IMR-90 (cell line): ENCODE data around the gene HNRNPLL. TPM values are rescaled to one million over a fixed set of nuclear protein-coding genes. Genes with fewer than 3 reads are reported as not detected.

ENCODE experiments used
- ATAC-seq: fragments of 200-7000 bp; cut with Tn5 transposase; 2 replicates; pipeline ENCODE4 v1.9.1; 2020; ENCODE audit warnings: low read depth, mild to moderate bottlenecking, moderate library complexity
- BruUV-seq: library from RNA; stranded (reverse); fragments of 400-500 nt; replicated peaks from 2 replicates; lab custom pipeline; 2021; lab: Mats Ljungman, UMichigan
- CTCF ChIA-PET: fragments of 300-600 bp; formaldehyde crosslinking; extraction: SDS; loops from one replicate; lab custom pipeline; 2021; ENCODE audit warnings: antibody characterized with exemption; lab: Yijun Ruan, JAX
- POLR2A ChIA-PET: fragments of 300-600 bp; sonication (Branson Sonifier 250); formaldehyde crosslinking; loops from one replicate; lab custom pipeline; 2022; ENCODE audit warnings: antibody characterized with exemption; ENCODE audit not compliant: unreplicated experiment; lab: Charles Lee
- DNase-seq: peaks from one replicate; pipeline ENCODE4 v3.0.0; 2013
- H2AFZ ChIP-seq: replicated peaks from 2 replicates; pipeline ENCODE3; 2013; ENCODE audit warnings: low read length, mild to moderate bottlenecking; ENCODE audit not compliant: poor library complexity
- H2AK5ac ChIP-seq: 2 replicates; pipeline ENCODE4 v1.6.1; 2013; ENCODE audit warnings: low read depth, low read length, inconsistent platforms
- H2AK9ac ChIP-seq: replicated peaks from 2 replicates; pipeline ENCODE3; 2013; ENCODE audit warnings: mild to moderate bottlenecking, low read depth, low read length, moderate library complexity; ENCODE audit not compliant: poor library complexity
- H2BK120ac ChIP-seq: 2 replicates; pipeline ENCODE4 v1.6.1; 2013; ENCODE audit warnings: low read depth, low read length, inconsistent platforms
- H2BK15ac ChIP-seq: 3 replicates; pipeline ENCODE4 v1.6.1; 2013; ENCODE audit warnings: low read depth, low read length, inconsistent platforms
- H2BK20ac ChIP-seq: 2 replicates; pipeline ENCODE4 v1.6.1; 2013; ENCODE audit warnings: low read depth, mild to moderate bottlenecking, inconsistent platforms, low read length, moderate library complexity
- H2BK5ac ChIP-seq: 2 replicates; pipeline ENCODE4 v1.6.1; 2013; ENCODE audit warnings: mild to moderate bottlenecking, low read depth, low read length, inconsistent platforms; ENCODE audit not compliant: poor library complexity, severe bottlenecking
- H3K14ac ChIP-seq: replicated peaks from 2 replicates; pipeline ENCODE4 v1.6.1; 2013; ENCODE audit warnings: low read depth, low read length, inconsistent platforms
- H3K18ac ChIP-seq: 2 replicates; pipeline ENCODE4 v1.6.1; 2013; ENCODE audit warnings: low read depth, low read length, control low read depth
- H3K23ac ChIP-seq: 2 replicates; pipeline ENCODE4 v1.6.1; 2013; ENCODE audit warnings: low read depth, low read length, inconsistent platforms
- H3K27ac ChIP-seq: 2 replicates; pipeline ENCODE4 v1.5.1; 2013; ENCODE audit warnings: mild to moderate bottlenecking, control low read depth, low read length; ENCODE audit not compliant: insufficient read depth
- H3K27me3 ChIP-seq: 2 replicates; pipeline ENCODE4 v1.6.1; 2013; ENCODE audit warnings: low read length; ENCODE audit not compliant: control insufficient read depth, insufficient read depth
- H3K36me3 ChIP-seq: 2 replicates; pipeline ENCODE4 v1.6.1; 2013; ENCODE audit warnings: low read length, mixed read lengths; ENCODE audit not compliant: control insufficient read depth, insufficient read depth
- H3K4ac ChIP-seq: 2 replicates; pipeline ENCODE4 v1.6.1; 2013; ENCODE audit warnings: low read depth, low read length, inconsistent platforms
- H3K4me1 ChIP-seq: 2 replicates; pipeline ENCODE4 v1.6.1; 2013; ENCODE audit warnings: low read length, mixed read lengths; ENCODE audit not compliant: control insufficient read depth, insufficient read depth
- H3K4me2 ChIP-seq: 2 replicates; pipeline ENCODE4 v1.6.1; 2013; ENCODE audit warnings: low read depth, mild to moderate bottlenecking, control low read depth, low read length, moderate library complexity
- H3K4me3 ChIP-seq: 2 replicates; pipeline ENCODE4 v1.5.1; 2013; ENCODE audit warnings: low read depth, mild to moderate bottlenecking, control low read depth, low read length, moderate library complexity; ENCODE audit not compliant: insufficient read depth
- H3K56ac ChIP-seq: 2 replicates; pipeline ENCODE4 v1.6.1; 2013; ENCODE audit warnings: low read length, inconsistent platforms; ENCODE audit not compliant: insufficient read depth; ENCODE audit errors: extremely low read depth
- H3K79me1 ChIP-seq, 2 experiments: 2 replicates each; pipeline ENCODE4 v1.6.1; 2013; ENCODE audit warnings: low read length in 2 of 2, inconsistent platforms in 1 of 2, low read depth in 1 of 2
- H3K9ac ChIP-seq: 2 replicates; pipeline ENCODE4 v1.6.1; 2013; ENCODE audit warnings: low read depth, low read length, control low read depth
- H3K9me1 ChIP-seq: 2 replicates; pipeline ENCODE4 v1.6.1; 2013; ENCODE audit warnings: low read length, inconsistent platforms; ENCODE audit not compliant: insufficient read depth
- H3K9me3 ChIP-seq: 2 replicates; pipeline ENCODE4 v1.6.1; 2013; ENCODE audit warnings: low read length; ENCODE audit not compliant: control insufficient read depth, insufficient read depth
- H4K20me1 ChIP-seq: 2 replicates; pipeline ENCODE4 v1.6.1; 2013; ENCODE audit warnings: low read length, inconsistent platforms; ENCODE audit not compliant: insufficient read depth
- H4K5ac ChIP-seq: 2 replicates; pipeline ENCODE4 v1.6.1; 2013; ENCODE audit warnings: mild to moderate bottlenecking, low read depth, low read length, control low read depth
- H4K8ac ChIP-seq, 2 experiments: 2 replicates each; pipeline ENCODE4 v1.6.1; 2013; ENCODE audit warnings: low read depth in 2 of 2, low read length in 2 of 2, control low read depth in 1 of 2, inconsistent platforms in 1 of 2
- H4K91ac ChIP-seq: 2 replicates; pipeline ENCODE4 v1.6.1; 2013; ENCODE audit warnings: low read depth, low read length, inconsistent platforms; ENCODE audit not compliant: insufficient read depth
- BHLHE40 ChIP-seq: fragments of 150-350 bp; IDR thresholded peaks from 2 replicates; pipeline ENCODE4 v1.6.1; 2016; ENCODE audit warnings: mild to moderate bottlenecking, low read depth, low read length
- CHD1 ChIP-seq: IDR thresholded peaks from 2 replicates; pipeline ENCODE4 v1.6.1; 2012; ENCODE audit warnings: low read depth, low read length, improper control_type of control experiment
- CTCF ChIP-seq: conservative IDR thresholded peaks from 2 replicates; pipeline ENCODE4 v1.5.1; 2012; ENCODE audit warnings: mild to moderate bottlenecking, low read depth, low read length, improper control_type of control experiment
- ELK1 ChIP-seq: fragments of 150-350 bp; IDR thresholded peaks from 2 replicates; pipeline ENCODE4 v1.6.1; 2016; ENCODE audit warnings: low read depth, mild to moderate bottlenecking, low read length, moderate library complexity, borderline replicate concordance
- MAFK ChIP-seq: IDR thresholded peaks from 2 replicates; pipeline ENCODE4 v1.6.1; 2012; ENCODE audit warnings: low read depth, low read length, improper control_type of control experiment
- NFE2L2 ChIP-seq: fragments of 150-350 bp; IDR thresholded peaks from 2 replicates; pipeline ENCODE4 v1.6.1; 2016; ENCODE audit warnings: low read depth, mild to moderate bottlenecking, low read length
- RAD21 ChIP-seq: IDR thresholded peaks from 2 replicates; pipeline ENCODE4 v1.6.1; 2012; ENCODE audit warnings: low read length, improper control_type of control experiment
- RCOR1 ChIP-seq: IDR thresholded peaks from 2 replicates; pipeline ENCODE4 v1.6.1; 2012; ENCODE audit warnings: mild to moderate bottlenecking, low read length, improper control_type of control experiment; ENCODE audit not compliant: insufficient replicate concordance
- RFX5 ChIP-seq: IDR thresholded peaks from 2 replicates; pipeline ENCODE4 v1.8.0; 2012; ENCODE audit warnings: low read depth, mild to moderate bottlenecking, low read length, moderate library complexity
- SMC3 ChIP-seq: fragments of 150-350 bp; IDR thresholded peaks from 2 replicates; pipeline ENCODE4 v1.6.1; 2016; ENCODE audit warnings: low read depth, mild to moderate bottlenecking, antibody characterized with exemption, low read length, moderate library complexity
- WGBS, 2 experiments: methylation state at CpG; one replicate each; pipeline versions ENCODE4 v1.1.5 to v1.1.7; 2013; ENCODE audit warnings: missing lambda C conversion rate in 2 of 2; ENCODE audit not compliant: insufficient read length in 1 of 2; ENCODE audit errors: extremely low coverage in 2 of 2; 5-methylcytosine and 5-hydroxymethylcytosine counted together
- dilution Hi-C: fragments of 300-500 bp; cut with HindIII; formaldehyde crosslinking; loops from one replicate; pipeline ENCODE4 v1.14.3; 2018; ENCODE audit warnings: low sequenced_read_pairs; ENCODE audit not compliant: unreplicated experiment
- in situ Hi-C: fragments of 300-500 bp; cut with MboI; formaldehyde crosslinking; loops from 3 replicates; pipeline ENCODE4 v1.14.3; 2019; ENCODE audit warnings: low sequenced_read_pairs, inconsistent platforms, mixed read lengths
- intact Hi-C: fragments of 100-400 bp; cut with micrococcal nuclease; formaldehyde crosslinking; loops from 2 replicates; pipeline ENCODE4 v1.10.0; 2022
- polyA plus RNA-seq, 3 experiments: library from polyadenylated mRNA; depleted of rRNA; stranded (reverse); fragments of >200 nt; gene quantifications; 2 replicates each; pipeline ENCODE4 v1.2.3, GENCODE V29; 2012; ENCODE audit warnings: low replicate concordance in 1 of 3
- total RNA-seq: library from RNA; depleted of rRNA; stranded (reverse); fragments of >200 nt; gene quantifications from 2 replicates; pipeline ENCODE4 v1.2.3, GENCODE V29; 2012
- TF ChIP-seq, protein P1 (sequence below): fragments of 150-350 bp; IDR thresholded peaks from 2 replicates; pipeline ENCODE4 v1.6.1; 2017; ENCODE audit warnings: mild to moderate bottlenecking, antibody characterized with exemption, low read length, low read depth

The HNRNPLL gene
- total and polyA plus RNA-seq, 2 of the 4 experiments (the other 2 are of a cell fraction), result 23.7 to 53.1 TPM

DNA sequence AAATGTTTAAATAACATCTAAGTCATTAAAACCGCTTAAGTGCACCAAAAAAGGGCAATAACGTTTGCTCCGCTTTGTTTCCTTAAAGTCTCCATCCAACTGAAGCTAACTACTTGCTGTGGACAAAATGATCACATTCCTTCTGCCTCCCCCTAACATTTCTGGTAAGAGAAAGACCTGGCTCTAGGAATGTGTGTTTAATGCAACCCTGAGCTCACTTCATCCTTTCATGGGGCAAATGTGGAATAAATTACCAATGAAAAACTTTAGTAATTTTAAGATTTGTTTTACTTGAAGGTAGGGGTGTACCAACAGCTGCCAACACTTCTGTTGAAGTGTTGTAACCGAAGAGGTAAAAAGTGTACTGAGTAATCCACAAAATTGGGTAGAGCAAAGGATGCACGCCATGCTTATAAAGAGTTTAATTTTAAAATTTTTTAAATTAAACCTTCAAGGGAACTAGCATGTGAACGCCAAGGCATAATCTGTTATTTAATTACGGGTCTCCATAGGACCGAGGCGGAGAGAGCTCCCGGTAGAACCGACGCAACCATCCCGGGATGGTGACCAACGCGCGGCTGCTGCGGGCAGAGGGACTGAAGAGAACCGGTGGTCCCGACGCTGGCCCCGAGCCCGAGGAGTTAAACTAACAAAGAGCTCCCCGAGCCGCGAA lies 1.1 kb downstream of the HNRNPLL start (continued):
- TF ChIP-seq ELK1, result no peak

GRCh38 chr2:38600921-38601455 lies 1.7 kb downstream of the HNRNPLL start:
- CTCF ChIA-PET, result interaction anchor here (0.6 to 1.5 kb wide), 5 partner anchors 20 to 115 kb away, joined by 3 to 6 read pairs (median 3); no protein-coding TSS in a partner anchor
- peak overlapping the region; percentile 97; the same call in 1 of the 2 replicates for H3K9ac ChIP-seq
- H3K14ac ChIP-seq, result peak overlapping the region; percentile 49; the same call in 1 of the 2 replicates
- peaks cover 10% of the 10 kb centered on the region for H3K4me1 ChIP-seq
- no peak for ATAC-seq
- no peak overlapping the region for H4K5ac ChIP-seq
- H3K56ac ChIP-seq, result peak overlapping the region; percentile 37; the same call in 1 of the 2 replicates
- H3K36me3 ChIP-seq, result no peaks in the 10 kb centered on the region
- intact Hi-C loops, result loop anchor here (1.0 kb wide), 1 partner anchor 65 kb away; the partner anchor contains the start of gene GALM
- peaks cover 3% of the 10 kb centered on the region for H3K9me1 ChIP-seq
- no peak overlapping the region for H4K8ac ChIP-seq
- no peak overlapping the region for H2BK15ac ChIP-seq
- H2BK20ac ChIP-seq, result no peak overlapping the region
- H2AFZ ChIP-seq, result no peak overlapping the region
- H3K4ac ChIP-seq, result no peak overlapping the region
- no peaks in the 10 kb centered on the region for H3K9me3 ChIP-seq
- no peak overlapping the region for H3K27ac ChIP-seq
- POLR2A ChIA-PET, result interaction anchor here (1.0 kb wide), 1 partner anchor 150 kb away, joined by 8 read pairs; the partner anchor contains the start of gene SRSF7
- H3K27me3 ChIP-seq, result no peaks in the 10 kb centered on the region
- H3K79me1 ChIP-seq, result peaks cover 0 to 36% of the 10 kb centered on the region in 2 experiments; a peak in 2 of 4 replicates
- peak overlapping the region; percentile 86 for H3K23ac ChIP-seq
- H3K18ac ChIP-seq, result no peak overlapping the region; the same call in 1 of the 2 replicates
- dilution Hi-C loops, result no loop called here
- no peak overlapping the region for H2BK120ac ChIP-seq
- no peak overlapping the region for H2AK5ac ChIP-seq
- no TSS peak for BruUV-seq
- no peak overlapping the region for H4K91ac ChIP-seq
- H3K4me2 ChIP-seq, result peak overlapping the region; percentile 95
- H2BK5ac ChIP-seq, result peak overlapping the region; percentile 95
- in situ Hi-C loops, result loop anchor here (5.0 kb wide), 1 partner anchor 121 kb away; no protein-coding TSS in a partner anchor
- H4K20me1 ChIP-seq, result peaks cover 51% of the 10 kb centered on the region
- peak overlapping the region; percentile 85 for H3K4me3 ChIP-seq
- WGBS, 2 experiments, result 9% methylated on average over 3 of the region's 9 CpGs; no CpG with 5 or more reads in 1 of the 2 experiments
- no peak for DNase-seq
- H2AK9ac ChIP-seq, result no peak overlapping the region
- TF ChIP-seq RFX5 (no peak), NFE2L2 (no peak), CHD1 (no peak), SMC3 (no peak), CTCF (no peak), BHLHE40 (no peak), MAFK (no peak), RAD21 (no peak), RCOR1 (no peak)
- TF ChIP-seq, protein P1, sequence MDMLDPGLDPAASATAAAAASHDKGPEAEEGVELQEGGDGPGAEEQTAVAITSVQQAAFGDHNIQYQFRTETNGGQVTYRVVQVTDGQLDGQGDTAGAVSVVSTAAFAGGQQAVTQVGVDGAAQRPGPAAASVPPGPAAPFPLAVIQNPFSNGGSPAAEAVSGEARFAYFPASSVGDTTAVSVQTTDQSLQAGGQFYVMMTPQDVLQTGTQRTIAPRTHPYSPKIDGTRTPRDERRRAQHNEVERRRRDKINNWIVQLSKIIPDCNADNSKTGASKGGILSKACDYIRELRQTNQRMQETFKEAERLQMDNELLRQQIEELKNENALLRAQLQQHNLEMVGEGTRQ, result no peak
